ENCODE data around the gene ALDH4A1.

ALDH4A1 gene

DNA sequence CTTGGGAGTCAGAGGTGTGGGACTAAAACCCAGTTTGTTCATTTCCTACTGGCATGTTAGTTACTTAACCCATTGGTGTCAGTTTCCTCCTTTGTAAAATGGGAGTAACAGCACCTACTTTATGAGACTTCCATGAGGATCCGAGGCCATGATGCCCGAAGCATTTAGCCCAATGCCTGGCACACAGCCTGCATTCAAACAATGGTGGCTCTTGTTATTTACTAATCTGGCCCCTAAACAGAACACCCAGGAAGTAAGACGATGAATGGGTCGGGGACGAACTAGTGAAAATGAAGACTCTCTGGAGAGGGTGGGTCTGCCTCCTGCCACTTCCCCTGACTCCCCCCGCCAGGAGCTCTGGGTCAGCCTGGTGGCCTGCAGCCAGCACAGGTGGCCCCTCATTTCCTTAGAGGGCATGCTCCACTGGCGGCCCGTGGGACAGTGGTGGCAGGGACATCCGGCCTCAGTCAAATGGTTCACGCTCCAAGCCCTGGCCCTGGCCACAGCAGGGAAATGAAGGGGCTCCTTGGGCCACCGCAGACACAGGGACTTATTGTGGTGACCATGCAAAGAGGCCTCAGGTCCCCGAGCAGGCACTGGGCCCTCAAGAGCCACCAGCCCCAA, 33.4 kb downstream of the ALDH4A1 start:
- DNase-seq: no peak

DNA sequence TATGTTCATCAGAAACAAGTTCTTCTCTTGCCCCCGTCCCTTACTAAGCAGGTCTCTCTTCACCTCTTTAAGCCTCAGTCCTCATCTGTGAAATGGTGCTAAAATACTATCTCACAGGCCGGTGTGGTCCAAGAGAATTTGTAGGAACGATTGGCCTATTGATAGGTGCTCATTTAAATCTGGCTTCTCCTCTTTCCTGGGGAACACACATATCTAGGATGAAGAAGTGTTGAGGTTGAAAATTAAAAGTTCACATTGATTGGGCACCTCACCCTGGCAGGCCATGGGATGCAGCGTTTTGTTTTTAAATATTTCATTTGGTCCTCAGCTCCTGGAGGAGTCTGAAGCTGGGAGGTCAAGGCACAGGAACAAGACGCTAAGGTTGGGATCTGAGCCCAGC, 34.0 kb downstream of the ALDH4A1 start:
- no peaks in the 10 kb centered on the region for H3K79me2 ChIP-seq (ENCODE audit: low read length)
- H3K9me3 ChIP-seq (replicated peaks; ENCODE audit: insufficient read depth, low read length): no peaks in the 10 kb centered on the region
- no peak overlapping the region for H3K9ac ChIP-seq (ENCODE audit: low read length)
- no peaks in the 10 kb centered on the region for H3K4me1 ChIP-seq (ENCODE audit: low read length)
- no peak overlapping the region for H3K4me3 ChIP-seq (ENCODE audit: low read length)
- H2AFZ ChIP-seq (ENCODE audit: low read length): no peak overlapping the region
- DNase-seq: no peak
- H3K4me2 ChIP-seq (ENCODE audit: low read depth, low read length): no peak overlapping the region
- H4K20me1 ChIP-seq (ENCODE audit: insufficient read depth, low read length): no peaks in the 10 kb centered on the region
- no peaks in the 10 kb centered on the region for H3K9me2 ChIP-seq (replicated peaks; ENCODE audit: insufficient read depth, low read length)
- no peaks in the 10 kb centered on the region for H3F3A ChIP-seq (ENCODE audit: insufficient read depth, low read length)
- no peak overlapping the region for H3K27ac ChIP-seq (ENCODE audit: low read length)
- no peaks in the 10 kb centered on the region for H3K36me3 ChIP-seq (replicated peaks; ENCODE audit: insufficient read depth, low read length)
- no peak for TF ChIP-seq CTCF (IDR thresholded peaks at IDR 0.05; ENCODE audit: low read length)
- TF ChIP-seq EZH2 (optimal IDR thresholded peaks at IDR 0.05; ENCODE audit: low read depth, low read length): no peak
- no peak for TF ChIP-seq EZH2phosphoT487 (IDR thresholded peaks at IDR 0.05; ENCODE audit: low read length)
- H3K27me3 ChIP-seq (replicated peaks; ENCODE audit: insufficient read depth, low read length): peaks cover 68% of the 10 kb centered on the region

More for the DNA sequence above, 33.4 kb downstream of the ALDH4A1 start:
- H2AFZ ChIP-seq (ENCODE audit: low read length): no peak overlapping the region
- TF ChIP-seq EZH2phosphoT487 (IDR thresholded peaks at IDR 0.05; ENCODE audit: low read length) (no peak), CTCF (IDR thresholded peaks at IDR 0.05; ENCODE audit: low read length) (no peak), EZH2 (optimal IDR thresholded peaks at IDR 0.05; ENCODE audit: low read depth, low read length) (no peak)
- H3K27me3 ChIP-seq (replicated peaks; ENCODE audit: insufficient read depth, low read length): peaks cover 63% of the 10 kb centered on the region
- no peaks in the 10 kb centered on the region for H4K20me1 ChIP-seq (ENCODE audit: insufficient read depth, low read length)
- H3K36me3 ChIP-seq (replicated peaks; ENCODE audit: insufficient read depth, low read length): no peaks in the 10 kb centered on the region
- no peak overlapping the region for H3K4me3 ChIP-seq (ENCODE audit: low read length)
- H3K4me1 ChIP-seq (ENCODE audit: low read length): no peaks in the 10 kb centered on the region
- H3K79me2 ChIP-seq (ENCODE audit: low read length): no peaks in the 10 kb centered on the region
- no peaks in the 10 kb centered on the region for H3F3A ChIP-seq (ENCODE audit: insufficient read depth, low read length)
- no peak overlapping the region for H3K4me2 ChIP-seq (ENCODE audit: low read depth, low read length)
- no peak overlapping the region for H3K27ac ChIP-seq (ENCODE audit: low read length)
- no peaks in the 10 kb centered on the region for H3K9me2 ChIP-seq (replicated peaks; ENCODE audit: insufficient read depth, low read length)
- H3K9ac ChIP-seq (ENCODE audit: low read length): no peak overlapping the region
- no peaks in the 10 kb centered on the region for H3K9me3 ChIP-seq (replicated peaks; ENCODE audit: insufficient read depth, low read length)

GRCh38 chr1:18866846-18867245, 35.5 kb downstream of the ALDH4A1 start:
- H3K9ac ChIP-seq (ENCODE audit: low read length): no peak overlapping the region
- no peak for DNase-seq
- no peaks in the 10 kb centered on the region for H3K9me3 ChIP-seq (replicated peaks; ENCODE audit: insufficient read depth, low read length)
- H3K9me2 ChIP-seq (replicated peaks; ENCODE audit: insufficient read depth, low read length): no peaks in the 10 kb centered on the region
- H3K4me3 ChIP-seq (ENCODE audit: low read length): no peak overlapping the region
- no peak for TF ChIP-seq EZH2phosphoT487 (IDR thresholded peaks at IDR 0.05; ENCODE audit: low read length)
- no peak for TF ChIP-seq EZH2 (optimal IDR thresholded peaks at IDR 0.05; ENCODE audit: low read depth, low read length)
- TF ChIP-seq CTCF (IDR thresholded peaks at IDR 0.05; ENCODE audit: low read length): no peak
- no peaks in the 10 kb centered on the region for H3F3A ChIP-seq (ENCODE audit: insufficient read depth, low read length)
- no peak overlapping the region for H3K4me2 ChIP-seq (ENCODE audit: low read depth, low read length)
- no peaks in the 10 kb centered on the region for H4K20me1 ChIP-seq (ENCODE audit: insufficient read depth, low read length)
- H2AFZ ChIP-seq (ENCODE audit: low read length): no peak overlapping the region
- no peaks in the 10 kb centered on the region for H3K36me3 ChIP-seq (replicated peaks; ENCODE audit: insufficient read depth, low read length)
- peaks cover 83% of the 10 kb centered on the region for H3K27me3 ChIP-seq (replicated peaks; ENCODE audit: insufficient read depth, low read length)
- H3K79me2 ChIP-seq (ENCODE audit: low read length): no peaks in the 10 kb centered on the region
- H3K4me1 ChIP-seq (ENCODE audit: low read length): no peaks in the 10 kb centered on the region
- H3K27ac ChIP-seq (ENCODE audit: low read length): no peak overlapping the region
